ENCODE data around the gene MACROD2.

DNA sequence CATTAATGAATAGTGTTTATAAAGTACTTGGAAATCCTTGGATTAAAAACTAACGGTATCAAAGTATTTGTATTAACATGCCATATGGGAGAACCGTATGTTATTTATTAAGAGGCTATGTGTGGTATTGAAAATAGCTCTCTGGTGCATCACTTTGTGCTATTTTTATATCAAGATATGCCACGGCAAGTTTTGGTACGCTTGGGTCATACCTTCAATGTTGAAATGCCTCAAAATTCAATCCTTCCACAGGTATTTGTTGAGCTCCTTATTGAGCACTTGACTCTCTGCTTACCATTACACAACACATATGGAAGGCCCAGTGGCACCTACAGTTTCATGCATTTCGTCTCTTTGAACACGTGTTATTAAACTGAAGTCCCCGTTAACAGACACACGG, 1930.1 kb downstream of the MACROD2 start:
- no peak for TF ChIP-seq CTCF (IDR thresholded peaks at IDR 0.05)
- TF ChIP-seq POLR2A (IDR thresholded peaks at IDR 0.05), result no peak
